Body of pancreas (tissue), 4 donors: Measurements from ENCODE around the gene CEP72. TPM values are rescaled to one million over a fixed set of nuclear protein-coding genes. Genes with fewer than 3 reads are reported as not detected.

Experiments
- ATAC-seq: fragments of 150-250 bp; one replicate; pipeline ENCODE4 v1.9.1; 2016
- DNase-seq, 4 donors: peaks; one replicate each; pipeline ENCODE4 v3.0.0-alpha.2; 2019
- H3K27ac ChIP-seq, 4 donors: fragments of 200-600 bp; sonication (generic); 1 replicate in 3 of 4; 2 replicates in 1 of 4; pipeline versions ENCODE4 v1.5.1 to v1.6.1; 2016 to 2019; ENCODE audit warnings: mild to moderate bottlenecking in 1 of 4, mixed read lengths in 1 of 4, moderate library complexity in 1 of 4
- H3K27me3 ChIP-seq, 2 donors: fragments of 200-600 bp; sonication (generic); one replicate each; pipeline ENCODE4 v1.6.0; 2016; ENCODE audit warnings: mild to moderate bottlenecking in 1 of 2
- H3K36me3 ChIP-seq, 2 donors: fragments of 200-600 bp; sonication (generic); replicated peaks in 1 of 2; 2 replicates each; pipeline ENCODE4 v1.5.1; 2016; ENCODE audit warnings: low read depth in 2 of 2; ENCODE audit not compliant: insufficient read depth in 1 of 2
- H3K4me1 ChIP-seq: fragments of 200-600 bp; sonication (generic); one replicate; pipeline ENCODE4 v1.6.0; 2016
- H3K4me3 ChIP-seq, 2 donors: fragments of 200-600 bp; sonication (generic); 1 replicate in 1 of 2; 2 replicates in 1 of 2; pipeline ENCODE4 v1.5.1; 2016 to 2019
- H3K9me3 ChIP-seq, 3 donors: fragments of 200-600 bp; sonication (generic); 1 replicate in 2 of 3; 2 replicates in 1 of 3; pipeline ENCODE4 v1.5.1; 2016
- CTCF ChIP-seq, 7 experiments: fragments of 450-650 bp in 4 of 7; fragments of 200-600 bp in 3 of 7; sonication (generic) in 3 of 7; IDR thresholded peaks; one replicate each; pipeline ENCODE4 v1.5.1; 2016 to 2019; ENCODE audit warnings: antibody characterized with exemption in 7 of 7
- POLR2A ChIP-seq, 3 donors: fragments of 450-650 bp; IDR thresholded peaks; one replicate each; pipeline ENCODE4 v1.6.1; 2016; ENCODE audit warnings: antibody characterized with exemption in 3 of 3, mild to moderate bottlenecking in 2 of 3
- WGBS, 2 donors: methylation state at CpG; one replicate each; pipeline ENCODE4 v1.1.5; 2017; 5-methylcytosine and 5-hydroxymethylcytosine counted together
- intact Hi-C: fragments of 100-400 bp; cut with DNase I; formaldehyde crosslinking; loops from one replicate; pipeline ENCODE4 v1.15.1; 2023
- total RNA-seq, 2 donors: library from RNA; depleted of rRNA; stranded (reverse); fragments of >200 nt; gene quantifications; one replicate each; pipeline ENCODE4 v1.1.0, GENCODE V29; 2016

CEP72 gene
- total RNA-seq, 2 donors from 2014 or later = 1.3 to 7.8 TPM

GRCh38 chr5:582936-583635 lies 29.1 kb upstream of the CEP72 start:
- no peak for ATAC-seq
- DNase-seq = no peak
- TF ChIP-seq CTCF (IDR thresholded peaks at IDR 0.05) (no peak), POLR2A (IDR thresholded peaks at IDR 0.05) (no peak)
- Histone ChIP-seq H3K27ac (no peak overlapping the region), H3K36me3 (no peaks in the 10 kb centered on the region), H3K9me3 (no peaks in the 10 kb centered on the region), H3K4me3 (no peak overlapping the region), H3K27me3 (no peaks in the 10 kb centered on the region), H3K4me1 (peaks cover 6% of the 10 kb centered on the region)
- intact Hi-C loops = no loop called here
- 75 to 80% methylated on average over 23 to 24 of the region's 24 CpGs for WGBS, 2 donors

GRCh38 chr5:583645-584044 lies 28.5 kb upstream of the CEP72 start:
- no peak for DNase-seq
- Histone ChIP-seq H3K9me3 (no peaks in the 10 kb centered on the region), H3K27ac (no peak overlapping the region), H3K4me1 (peaks cover 6% of the 10 kb centered on the region), H3K36me3 (no peaks in the 10 kb centered on the region), H3K27me3 (no peaks in the 10 kb centered on the region), H3K4me3 (no peak overlapping the region)
- TF ChIP-seq CTCF (IDR thresholded peaks at IDR 0.05) = no peak
- TF ChIP-seq POLR2A (IDR thresholded peaks at IDR 0.05) = no peak
- intact Hi-C loops = no loop called here
- 55 to 70% methylated on average over 2 of the region's 2 CpGs for WGBS, 2 donors
- ATAC-seq = no peak

GRCh38 chr5:584216-584615 lies 27.9 kb upstream of the CEP72 start:
- Histone ChIP-seq H3K4me1 (peaks cover 6% of the 10 kb centered on the region), H3K27me3 (no peaks in the 10 kb centered on the region), H3K27ac (no peak overlapping the region), H3K36me3 (no peaks in the 10 kb centered on the region), H3K4me3 (no peak overlapping the region), H3K9me3 (no peaks in the 10 kb centered on the region)
- TF ChIP-seq POLR2A (IDR thresholded peaks at IDR 0.05) (no peak), CTCF (IDR thresholded peaks at IDR 0.05) (no peak)
- 84 to 88% methylated on average over 2 of the region's 2 CpGs for WGBS, 2 donors
- intact Hi-C loops = no loop called here
- no peak for ATAC-seq
- no peak for DNase-seq

- 64 to 68% methylated on average over 2 of the region's 2 CpGs for WGBS, 2 donors
These were observed 27.3 kb upstream of the CEP72 start for GRCh38 chr5:584846-585245.

More at GRCh38 chr5:584846-585245, 27.3 kb upstream of the CEP72 start:
- no peaks in the 10 kb centered on the region for H3K27me3 ChIP-seq
- DNase-seq (no peak), ATAC-seq (no peak)
- peaks cover 6% of the 10 kb centered on the region for H3K4me1 ChIP-seq
- no peaks in the 10 kb centered on the region for H3K9me3 ChIP-seq
- intact Hi-C loops = no loop called here
- H3K4me3 ChIP-seq = no peak overlapping the region
- TF ChIP-seq POLR2A (IDR thresholded peaks at IDR 0.05) (no peak), CTCF (IDR thresholded peaks at IDR 0.05) (no peak)
- H3K27ac ChIP-seq = no peak overlapping the region
- no peaks in the 10 kb centered on the region for H3K36me3 ChIP-seq
